IMR-90 (cell line): ENCODE results near the gene ASAP2. TPM values are rescaled to one million over a fixed set of nuclear protein-coding genes. Genes with fewer than 3 reads are reported as not detected.

Experiments
- ATAC-seq: fragments of 200-7000 bp; cut with Tn5 transposase; 2 replicates; pipeline ENCODE4 v1.9.1; 2020; ENCODE audit warnings: low read depth, mild to moderate bottlenecking, moderate library complexity
- BruUV-seq: library from RNA; stranded (reverse); fragments of 400-500 nt; replicated peaks from 2 replicates; lab custom pipeline; 2021; lab: Mats Ljungman, UMichigan
- CTCF ChIA-PET: fragments of 300-600 bp; formaldehyde crosslinking; extraction: SDS; loops from one replicate; lab custom pipeline; 2021; ENCODE audit warnings: antibody characterized with exemption; lab: Yijun Ruan, JAX
- POLR2A ChIA-PET: fragments of 300-600 bp; sonication (Branson Sonifier 250); formaldehyde crosslinking; loops from one replicate; lab custom pipeline; 2022; ENCODE audit warnings: antibody characterized with exemption; ENCODE audit not compliant: unreplicated experiment; lab: Charles Lee
- DNase-seq: peaks from one replicate; pipeline ENCODE4 v3.0.0; 2013
- H2AFZ ChIP-seq: replicated peaks from 2 replicates; pipeline ENCODE3; 2013; ENCODE audit warnings: low read length, mild to moderate bottlenecking; ENCODE audit not compliant: poor library complexity
- H2AK5ac ChIP-seq: 2 replicates; pipeline ENCODE4 v1.6.1; 2013; ENCODE audit warnings: low read depth, low read length, inconsistent platforms
- H2AK9ac ChIP-seq: replicated peaks from 2 replicates; pipeline ENCODE3; 2013; ENCODE audit warnings: mild to moderate bottlenecking, low read depth, low read length, moderate library complexity; ENCODE audit not compliant: poor library complexity
- H2BK120ac ChIP-seq: 2 replicates; pipeline ENCODE4 v1.6.1; 2013; ENCODE audit warnings: low read depth, low read length, inconsistent platforms
- H2BK15ac ChIP-seq: 3 replicates; pipeline ENCODE4 v1.6.1; 2013; ENCODE audit warnings: low read depth, low read length, inconsistent platforms
- H2BK20ac ChIP-seq: 2 replicates; pipeline ENCODE4 v1.6.1; 2013; ENCODE audit warnings: low read depth, mild to moderate bottlenecking, inconsistent platforms, low read length, moderate library complexity
- H2BK5ac ChIP-seq: 2 replicates; pipeline ENCODE4 v1.6.1; 2013; ENCODE audit warnings: mild to moderate bottlenecking, low read depth, low read length, inconsistent platforms; ENCODE audit not compliant: poor library complexity, severe bottlenecking
- H3K14ac ChIP-seq: replicated peaks from 2 replicates; pipeline ENCODE4 v1.6.1; 2013; ENCODE audit warnings: low read depth, low read length, inconsistent platforms
- H3K18ac ChIP-seq: 2 replicates; pipeline ENCODE4 v1.6.1; 2013; ENCODE audit warnings: low read depth, low read length, control low read depth
- H3K23ac ChIP-seq: 2 replicates; pipeline ENCODE4 v1.6.1; 2013; ENCODE audit warnings: low read depth, low read length, inconsistent platforms
- H3K27ac ChIP-seq: 2 replicates; pipeline ENCODE4 v1.5.1; 2013; ENCODE audit warnings: mild to moderate bottlenecking, control low read depth, low read length; ENCODE audit not compliant: insufficient read depth
- H3K27me3 ChIP-seq: 2 replicates; pipeline ENCODE4 v1.6.1; 2013; ENCODE audit warnings: low read length; ENCODE audit not compliant: control insufficient read depth, insufficient read depth
- H3K36me3 ChIP-seq: 2 replicates; pipeline ENCODE4 v1.6.1; 2013; ENCODE audit warnings: low read length, mixed read lengths; ENCODE audit not compliant: control insufficient read depth, insufficient read depth
- H3K4ac ChIP-seq: 2 replicates; pipeline ENCODE4 v1.6.1; 2013; ENCODE audit warnings: low read depth, low read length, inconsistent platforms
- H3K4me1 ChIP-seq: 2 replicates; pipeline ENCODE4 v1.6.1; 2013; ENCODE audit warnings: low read length, mixed read lengths; ENCODE audit not compliant: control insufficient read depth, insufficient read depth
- H3K4me2 ChIP-seq: 2 replicates; pipeline ENCODE4 v1.6.1; 2013; ENCODE audit warnings: low read depth, mild to moderate bottlenecking, control low read depth, low read length, moderate library complexity
- H3K4me3 ChIP-seq: 2 replicates; pipeline ENCODE4 v1.5.1; 2013; ENCODE audit warnings: low read depth, mild to moderate bottlenecking, control low read depth, low read length, moderate library complexity; ENCODE audit not compliant: insufficient read depth
- H3K56ac ChIP-seq: 2 replicates; pipeline ENCODE4 v1.6.1; 2013; ENCODE audit warnings: low read length, inconsistent platforms; ENCODE audit not compliant: insufficient read depth; ENCODE audit errors: extremely low read depth
- H3K79me1 ChIP-seq, 2 experiments: 2 replicates each; pipeline ENCODE4 v1.6.1; 2013; ENCODE audit warnings: low read length in 2 of 2, inconsistent platforms in 1 of 2, low read depth in 1 of 2
- H3K9ac ChIP-seq: 2 replicates; pipeline ENCODE4 v1.6.1; 2013; ENCODE audit warnings: low read depth, low read length, control low read depth
- H3K9me1 ChIP-seq: 2 replicates; pipeline ENCODE4 v1.6.1; 2013; ENCODE audit warnings: low read length, inconsistent platforms; ENCODE audit not compliant: insufficient read depth
- H3K9me3 ChIP-seq: 2 replicates; pipeline ENCODE4 v1.6.1; 2013; ENCODE audit warnings: low read length; ENCODE audit not compliant: control insufficient read depth, insufficient read depth
- H4K20me1 ChIP-seq: 2 replicates; pipeline ENCODE4 v1.6.1; 2013; ENCODE audit warnings: low read length, inconsistent platforms; ENCODE audit not compliant: insufficient read depth
- H4K5ac ChIP-seq: 2 replicates; pipeline ENCODE4 v1.6.1; 2013; ENCODE audit warnings: mild to moderate bottlenecking, low read depth, low read length, control low read depth
- H4K8ac ChIP-seq, 2 experiments: 2 replicates each; pipeline ENCODE4 v1.6.1; 2013; ENCODE audit warnings: low read depth in 2 of 2, low read length in 2 of 2, control low read depth in 1 of 2, inconsistent platforms in 1 of 2
- H4K91ac ChIP-seq: 2 replicates; pipeline ENCODE4 v1.6.1; 2013; ENCODE audit warnings: low read depth, low read length, inconsistent platforms; ENCODE audit not compliant: insufficient read depth
- CEBPB ChIP-seq: IDR thresholded peaks from 2 replicates; pipeline ENCODE4 v1.6.1; 2012; ENCODE audit warnings: low read depth, low read length, improper control_type of control experiment
- CHD1 ChIP-seq: IDR thresholded peaks from 2 replicates; pipeline ENCODE4 v1.6.1; 2012; ENCODE audit warnings: low read depth, low read length, improper control_type of control experiment
- MAFK ChIP-seq: IDR thresholded peaks from 2 replicates; pipeline ENCODE4 v1.6.1; 2012; ENCODE audit warnings: low read depth, low read length, improper control_type of control experiment
- MAZ ChIP-seq: IDR thresholded peaks from 2 replicates; pipeline ENCODE4 v1.6.1; 2012; ENCODE audit warnings: low read depth, mild to moderate bottlenecking, low read length, improper control_type of control experiment, moderate library complexity, borderline replicate concordance
- MXI1 ChIP-seq: IDR thresholded peaks from 2 replicates; pipeline ENCODE4 v1.6.1; 2012; ENCODE audit warnings: low read depth, mild to moderate bottlenecking, low read length, moderate library complexity, borderline replicate concordance
- NFE2L2 ChIP-seq: fragments of 150-350 bp; IDR thresholded peaks from 2 replicates; pipeline ENCODE4 v1.6.1; 2016; ENCODE audit warnings: low read depth, mild to moderate bottlenecking, low read length
- RAD21 ChIP-seq: IDR thresholded peaks from 2 replicates; pipeline ENCODE4 v1.6.1; 2012; ENCODE audit warnings: low read length, improper control_type of control experiment
- RCOR1 ChIP-seq: IDR thresholded peaks from 2 replicates; pipeline ENCODE4 v1.6.1; 2012; ENCODE audit warnings: mild to moderate bottlenecking, low read length, improper control_type of control experiment; ENCODE audit not compliant: insufficient replicate concordance
- RFX5 ChIP-seq: IDR thresholded peaks from 2 replicates; pipeline ENCODE4 v1.8.0; 2012; ENCODE audit warnings: low read depth, mild to moderate bottlenecking, low read length, moderate library complexity
- SMC3 ChIP-seq: fragments of 150-350 bp; IDR thresholded peaks from 2 replicates; pipeline ENCODE4 v1.6.1; 2016; ENCODE audit warnings: low read depth, mild to moderate bottlenecking, antibody characterized with exemption, low read length, moderate library complexity
- USF2 ChIP-seq: fragments of 150-350 bp; IDR thresholded peaks from 2 replicates; pipeline ENCODE4 v1.6.1; 2017; ENCODE audit warnings: mild to moderate bottlenecking, antibody characterized with exemption, low read length, low read depth
- WGBS, 2 experiments: methylation state at CpG; one replicate each; pipeline versions ENCODE4 v1.1.5 to v1.1.7; 2013; ENCODE audit warnings: missing lambda C conversion rate in 2 of 2; ENCODE audit not compliant: insufficient read length in 1 of 2; ENCODE audit errors: extremely low coverage in 2 of 2; 5-methylcytosine and 5-hydroxymethylcytosine counted together
- dilution Hi-C: fragments of 300-500 bp; cut with HindIII; formaldehyde crosslinking; loops from one replicate; pipeline ENCODE4 v1.14.3; 2018; ENCODE audit warnings: low sequenced_read_pairs; ENCODE audit not compliant: unreplicated experiment
- in situ Hi-C: fragments of 300-500 bp; cut with MboI; formaldehyde crosslinking; loops from 3 replicates; pipeline ENCODE4 v1.14.3; 2019; ENCODE audit warnings: low sequenced_read_pairs, inconsistent platforms, mixed read lengths
- intact Hi-C: fragments of 100-400 bp; cut with micrococcal nuclease; formaldehyde crosslinking; loops from 2 replicates; pipeline ENCODE4 v1.10.0; 2022
- polyA plus RNA-seq, 3 experiments: library from polyadenylated mRNA; depleted of rRNA; stranded (reverse); fragments of >200 nt; gene quantifications; 2 replicates each; pipeline ENCODE4 v1.2.3, GENCODE V29; 2012; ENCODE audit warnings: low replicate concordance in 1 of 3
- total RNA-seq: library from RNA; depleted of rRNA; stranded (reverse); fragments of >200 nt; gene quantifications from 2 replicates; pipeline ENCODE4 v1.2.3, GENCODE V29; 2012

ASAP2 gene
- total and polyA plus RNA-seq, 2 of the 4 experiments (the other 2 are of a cell fraction) = 19.7 to 28.1 TPM

- 8% methylated on average over 30 of the region's 42 CpGs; no CpG with 5 or more reads in 1 of the 2 experiments for WGBS, 2 experiments
- peak overlapping the region; percentile 27; the same call in 1 of the 2 replicates for H3K56ac ChIP-seq
- peak overlapping the region; percentile 74 for H2BK120ac ChIP-seq
- peak overlapping the region; percentile 99 for H2BK5ac ChIP-seq
- no peaks in the 10 kb centered on the region; the same call in 1 of the 2 replicates for H3K36me3 ChIP-seq
- dilution Hi-C loops (no loop called here), intact Hi-C loops (loop anchor here (1.0 to 5.0 kb wide), 3 partner anchors 208 to 280 kb away; partner anchors contain the start of genes ASAP2 and YWHAQ), in situ Hi-C loops (no loop called here)
- H3K27ac ChIP-seq = peak overlapping the region; percentile 95
- H4K20me1 ChIP-seq = peaks cover 27% of the 10 kb centered on the region; the same call in 1 of the 2 replicates
- ATAC-seq (peak; percentile 15), DNase-seq (peak; percentile 33)
- peak overlapping the region; percentile 78 for H2AK5ac ChIP-seq
- H3K23ac ChIP-seq = peak overlapping the region; percentile 100
- no peaks in the 10 kb centered on the region for H3K27me3 ChIP-seq
- peak overlapping the region; percentile 99 for H3K14ac ChIP-seq
- H3K9me1 ChIP-seq = peaks cover 14% of the 10 kb centered on the region
- peak overlapping the region; percentile 34 for H4K5ac ChIP-seq
- peak overlapping the region; percentile 31 to 82 for H4K8ac ChIP-seq
- H2BK15ac ChIP-seq = peak overlapping the region; percentile 1; the same call in 1 of the 3 replicates
- H3K9ac ChIP-seq = peak overlapping the region; percentile 88
- peaks cover 12% of the 10 kb centered on the region for H3K4me1 ChIP-seq
- POLR2A ChIA-PET = interaction anchor here (0.6 kb wide), 2 partner anchors 19 to 51 kb away, joined by 3 to 4 read pairs; no protein-coding TSS in a partner anchor
- no TSS peak for BruUV-seq
- peak overlapping the region; percentile 92 for H4K91ac ChIP-seq
- peak overlapping the region; percentile 96 for H3K4me2 ChIP-seq
- H3K9me3 ChIP-seq = no peaks in the 10 kb centered on the region
- no peak for TF ChIP-seq CHD1
- TF ChIP-seq RCOR1 = no peak
- no peak for TF ChIP-seq MAZ
- TF ChIP-seq USF2 = no peak
- TF ChIP-seq RFX5 = no peak
- TF ChIP-seq MXI1 = no peak
- TF ChIP-seq MAFK = no peak
- no peak for TF ChIP-seq CEBPB
- TF ChIP-seq RAD21 = no peak
- TF ChIP-seq NFE2L2 = no peak
- no peak for TF ChIP-seq SMC3
- H3K18ac ChIP-seq = peak overlapping the region; percentile 53
- peak overlapping the region; percentile 96 for H3K4ac ChIP-seq
- H3K79me1 ChIP-seq = peaks cover 23 to 90% of the 10 kb centered on the region in 2 experiments
- peak overlapping the region; percentile 99 for H2AK9ac ChIP-seq
- CTCF ChIA-PET = no interaction called here
- peak overlapping the region; percentile 84 for H3K4me3 ChIP-seq
- H2AFZ ChIP-seq = peak overlapping the region; percentile 98
- H2BK20ac ChIP-seq = no peak overlapping the region
Measured at GRCh38 chr2:9422321-9423099, 215.9 kb downstream of the ASAP2 start.
